ENCODE measurements around the gene MUSTN1.

MUSTN1 gene

GRCh38 chr3:52849656-52850055 is 14.8 kb upstream of the MUSTN1 start:
- no peak for DNase-seq

GRCh38 chr3:52848617-52849016 is 13.8 kb upstream of the MUSTN1 start:
- DNase-seq: no peak

- no peak for DNase-seq
These were observed 12.9 kb upstream of the MUSTN1 start for GRCh38 chr3:52847726-52848125.

GRCh38 chr3:52847241-52847640 is 12.4 kb upstream of the MUSTN1 start:
- DNase-seq: no peak

GRCh38 chr3:52846432-52846965 is 11.7 kb upstream of the MUSTN1 start:
- DNase-seq: no peak

GRCh38 chr3:52845691-52846431 is 11.0 kb upstream of the MUSTN1 start:
- no peak for DNase-seq

GRCh38 chr3:52845157-52845556 is 10.3 kb upstream of the MUSTN1 start:
- no peak for DNase-seq

- no peak for DNase-seq
These were observed 9.6 kb upstream of the MUSTN1 start for GRCh38 chr3:52844290-52844975.

- no peak for DNase-seq
These were observed 9.1 kb upstream of the MUSTN1 start for GRCh38 chr3:52843881-52844280.

- DNase-seq: no peak
These were observed 8.5 kb upstream of the MUSTN1 start for GRCh38 chr3:52843108-52843865.

- DNase-seq: no peak
These were observed 7.6 kb upstream of the MUSTN1 start for GRCh38 chr3:52842424-52842823.

GRCh38 chr3:52841981-52842340 is 7.1 kb upstream of the MUSTN1 start:
- DNase-seq: no peak

- no peak for DNase-seq
These were observed 6.6 kb upstream of the MUSTN1 start for GRCh38 chr3:52841211-52841980.

GRCh38 chr3:52839892-52840545 is 5.2 kb upstream of the MUSTN1 start:
- DNase-seq: no peak

GRCh38 chr3:52839268-52839575 is 4.4 kb upstream of the MUSTN1 start:
- DNase-seq: no peak

GRCh38 chr3:52838561-52839267 is 3.9 kb upstream of the MUSTN1 start:
- DNase-seq: no peak

- DNase-seq: no peak
These were observed 2.2 kb upstream of the MUSTN1 start for GRCh38 chr3:52836986-52837385.

- no peak for DNase-seq
These were observed 1.6 kb upstream of the MUSTN1 start for GRCh38 chr3:52836471-52836845.

- DNase-seq: no peak
These were observed 1.1 kb upstream of the MUSTN1 start for GRCh38 chr3:52835766-52836470.

- DNase-seq: no peak
These were observed 1.6 kb downstream of the MUSTN1 start for GRCh38 chr3:52833202-52833601.

Data from NCI-H774 (cell line).